ENCODE data around the gene OR2A5. TPM values are rescaled to one million over a fixed set of nuclear protein-coding genes. Genes with fewer than 3 reads are reported as not detected.

Gene OR2A5
- total RNA-seq, 2 experiments from 2014 or later, result not detected

- no peak for ATAC-seq (ENCODE audit: poor library complexity)
- TF ChIP-seq, protein P1, sequence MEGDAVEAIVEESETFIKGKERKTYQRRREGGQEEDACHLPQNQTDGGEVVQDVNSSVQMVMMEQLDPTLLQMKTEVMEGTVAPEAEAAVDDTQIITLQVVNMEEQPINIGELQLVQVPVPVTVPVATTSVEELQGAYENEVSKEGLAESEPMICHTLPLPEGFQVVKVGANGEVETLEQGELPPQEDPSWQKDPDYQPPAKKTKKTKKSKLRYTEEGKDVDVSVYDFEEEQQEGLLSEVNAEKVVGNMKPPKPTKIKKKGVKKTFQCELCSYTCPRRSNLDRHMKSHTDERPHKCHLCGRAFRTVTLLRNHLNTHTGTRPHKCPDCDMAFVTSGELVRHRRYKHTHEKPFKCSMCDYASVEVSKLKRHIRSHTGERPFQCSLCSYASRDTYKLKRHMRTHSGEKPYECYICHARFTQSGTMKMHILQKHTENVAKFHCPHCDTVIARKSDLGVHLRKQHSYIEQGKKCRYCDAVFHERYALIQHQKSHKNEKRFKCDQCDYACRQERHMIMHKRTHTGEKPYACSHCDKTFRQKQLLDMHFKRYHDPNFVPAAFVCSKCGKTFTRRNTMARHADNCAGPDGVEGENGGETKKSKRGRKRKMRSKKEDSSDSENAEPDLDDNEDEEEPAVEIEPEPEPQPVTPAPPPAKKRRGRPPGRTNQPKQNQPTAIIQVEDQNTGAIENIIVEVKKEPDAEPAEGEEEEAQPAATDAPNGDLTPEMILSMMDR (IDR thresholded peaks at IDR 0.05), result no peak
- Histone ChIP-seq H3K27me3 (ENCODE audit: control insufficient read depth in 1 of 2, insufficient read depth in 2 of 2, low read length in 2 of 2) (no peaks in the 10 kb centered on the region), H3K4me1 (ENCODE audit: insufficient read depth, low read length) (no peaks in the 10 kb centered on the region), H3K36me3 (ENCODE audit: insufficient read depth, low read length) (no peaks in the 10 kb centered on the region), H3K4me3 (ENCODE audit: low read length) (no peak overlapping the region), H3K9me3 (ENCODE audit: control insufficient read depth in 1 of 2, insufficient read depth in 1 of 2, low read length in 2 of 2) (no peaks in the 10 kb centered on the region), H3K27ac (ENCODE audit: low read depth in 1 of 2, low read length in 2 of 2) (no peak overlapping the region)
- Mint-ChIP-seq H3K27me3 (peaks cover 22% of the 10 kb centered on the region), H3K36me3 (ENCODE audit: low read depth) (no peaks in the 10 kb centered on the region), H3K9me3 (no peaks in the 10 kb centered on the region), H3K4me1 (ENCODE audit: low read depth) (no peaks in the 10 kb centered on the region), H3K27ac (no peak overlapping the region), H3K4me3 (no peak overlapping the region)
- intact Hi-C loops (cut with DNase I, micrococcal nuclease), result no loop called here
- no peak for DNase-seq
- ChIA-PET POLR2A (no interaction called here), CTCF (no interaction called here)
Observed at GRCh38 chr7:144069953-144070352, 21.2 kb downstream of the OR2A5 start.

DNA sequence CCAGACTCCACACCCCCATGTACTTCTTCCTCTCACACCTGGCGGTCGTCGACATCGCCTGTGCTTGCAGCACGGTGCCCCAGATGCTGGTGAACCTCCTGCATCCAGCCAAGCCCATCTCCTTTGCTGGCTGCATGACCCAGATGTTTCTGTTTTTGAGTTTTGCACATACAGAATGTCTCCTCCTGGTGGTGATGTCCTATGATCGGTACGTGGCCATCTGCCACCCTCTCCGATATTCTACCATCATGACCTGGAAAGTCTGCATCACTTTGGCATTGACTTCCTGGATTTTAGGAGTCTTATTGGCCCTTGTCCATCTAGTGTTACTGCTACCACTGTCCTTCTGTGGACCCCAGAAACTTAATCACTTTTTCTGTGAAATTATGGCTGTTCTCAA lies 25.6 kb downstream of the OR2A5 start:
- H3K4me3 ChIP-seq (ENCODE audit: low read length), result no peak overlapping the region
- no peak for ATAC-seq (ENCODE audit: poor library complexity)
- TF ChIP-seq, protein P1 (IDR thresholded peaks at IDR 0.05), result no peak
- peaks cover 2% of the 10 kb centered on the region for H3K9me3 Mint-ChIP-seq
- no peak overlapping the region for H3K27ac Mint-ChIP-seq
- no peaks in the 10 kb centered on the region for H3K4me1 Mint-ChIP-seq (ENCODE audit: low read depth)
- H3K27ac ChIP-seq (ENCODE audit: low read depth in 1 of 2, low read length in 2 of 2), result no peak overlapping the region
- no peaks in the 10 kb centered on the region for H3K4me1 ChIP-seq (ENCODE audit: insufficient read depth, low read length)
- H3K27me3 Mint-ChIP-seq, result peaks cover 5% of the 10 kb centered on the region
- DNase-seq, result no peak
- H3K9me3 ChIP-seq (ENCODE audit: control insufficient read depth in 1 of 2, insufficient read depth in 1 of 2, low read length in 2 of 2), result no peaks in the 10 kb centered on the region
- no peaks in the 10 kb centered on the region for H3K36me3 ChIP-seq (ENCODE audit: insufficient read depth, low read length)
- CTCF ChIA-PET, result no interaction called here
- no peak overlapping the region for H3K4me3 Mint-ChIP-seq
- POLR2A ChIA-PET, result no interaction called here
- H3K36me3 Mint-ChIP-seq (ENCODE audit: low read depth), result no peaks in the 10 kb centered on the region
- no peaks in the 10 kb centered on the region for H3K27me3 ChIP-seq (ENCODE audit: control insufficient read depth in 1 of 2, insufficient read depth in 2 of 2, low read length in 2 of 2)
- intact Hi-C loops (cut with DNase I, micrococcal nuclease), result no loop called here

GRCh38 chr7:144085978-144086377 lies 37.2 kb downstream of the OR2A5 start, which contains the start of gene OR2A12:
TSS of gene OR2A12 (plus strand) at chr7:144086278. CDS start at chr7:144095108, 8,830 bp downstream.
- H3K4me3 Mint-ChIP-seq, result no peak within 1 kb of the TSS
- no peaks in the 10 kb centered on the region for H3K4me1 Mint-ChIP-seq (ENCODE audit: low read depth)
- H3K27ac Mint-ChIP-seq, result no peak within 1 kb of the TSS
- H3K27me3 ChIP-seq (ENCODE audit: control insufficient read depth in 1 of 2, insufficient read depth in 2 of 2, low read length in 2 of 2), result no peaks in the 10 kb centered on the region
- H3K27me3 Mint-ChIP-seq, result peaks cover 4% of the 10 kb centered on the region
- H3K4me3 ChIP-seq (ENCODE audit: low read length), result no peak within 1 kb of the TSS
- peaks cover 0 to 3% of the 10 kb centered on the region in 2 experiments for H3K9me3 ChIP-seq (ENCODE audit: control insufficient read depth in 1 of 2, insufficient read depth in 1 of 2, low read length in 2 of 2)
- ATAC-seq (ENCODE audit: poor library complexity) (no peak), DNase-seq (no peak)
- intact Hi-C loops (cut with DNase I, micrococcal nuclease), result no loop called here
- no peaks in the 10 kb centered on the region for H3K4me1 ChIP-seq (ENCODE audit: insufficient read depth, low read length)
- H3K9me3 Mint-ChIP-seq, result no peaks in the 10 kb centered on the region
- H3K36me3 Mint-ChIP-seq (ENCODE audit: low read depth), result no peaks in the 10 kb centered on the region
- CTCF ChIA-PET, result no interaction called here
- POLR2A ChIA-PET, result no interaction called here
- no peak within 1 kb of the TSS for H3K27ac ChIP-seq (ENCODE audit: low read depth in 1 of 2, low read length in 2 of 2)
- H3K36me3 ChIP-seq (ENCODE audit: insufficient read depth, low read length), result no peaks in the 10 kb centered on the region
- TF ChIP-seq, protein P1 (IDR thresholded peaks at IDR 0.05), result no peak
